Measurements from ENCODE around the gene HNF1A. TPM values are rescaled to one million over a fixed set of nuclear protein-coding genes. Genes with fewer than 3 reads are reported as not detected.
A peak's percentile ranks its signal among the peaks of the same experiment; 100 is the strongest.

HNF1A gene, protein sequence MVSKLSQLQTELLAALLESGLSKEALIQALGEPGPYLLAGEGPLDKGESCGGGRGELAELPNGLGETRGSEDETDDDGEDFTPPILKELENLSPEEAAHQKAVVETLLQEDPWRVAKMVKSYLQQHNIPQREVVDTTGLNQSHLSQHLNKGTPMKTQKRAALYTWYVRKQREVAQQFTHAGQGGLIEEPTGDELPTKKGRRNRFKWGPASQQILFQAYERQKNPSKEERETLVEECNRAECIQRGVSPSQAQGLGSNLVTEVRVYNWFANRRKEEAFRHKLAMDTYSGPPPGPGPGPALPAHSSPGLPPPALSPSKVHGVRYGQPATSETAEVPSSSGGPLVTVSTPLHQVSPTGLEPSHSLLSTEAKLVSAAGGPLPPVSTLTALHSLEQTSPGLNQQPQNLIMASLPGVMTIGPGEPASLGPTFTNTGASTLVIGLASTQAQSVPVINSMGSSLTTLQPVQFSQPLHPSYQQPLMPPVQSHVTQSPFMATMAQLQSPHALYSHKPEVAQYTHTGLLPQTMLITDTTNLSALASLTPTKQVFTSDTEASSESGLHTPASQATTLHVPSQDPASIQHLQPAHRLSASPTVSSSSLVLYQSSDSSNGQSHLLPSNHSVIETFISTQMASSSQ
- not detected for polyA plus RNA-seq (2013, experiment 1 of 2)
- polyA plus RNA-seq (2013, experiment 2 of 2): not detected

DNA sequence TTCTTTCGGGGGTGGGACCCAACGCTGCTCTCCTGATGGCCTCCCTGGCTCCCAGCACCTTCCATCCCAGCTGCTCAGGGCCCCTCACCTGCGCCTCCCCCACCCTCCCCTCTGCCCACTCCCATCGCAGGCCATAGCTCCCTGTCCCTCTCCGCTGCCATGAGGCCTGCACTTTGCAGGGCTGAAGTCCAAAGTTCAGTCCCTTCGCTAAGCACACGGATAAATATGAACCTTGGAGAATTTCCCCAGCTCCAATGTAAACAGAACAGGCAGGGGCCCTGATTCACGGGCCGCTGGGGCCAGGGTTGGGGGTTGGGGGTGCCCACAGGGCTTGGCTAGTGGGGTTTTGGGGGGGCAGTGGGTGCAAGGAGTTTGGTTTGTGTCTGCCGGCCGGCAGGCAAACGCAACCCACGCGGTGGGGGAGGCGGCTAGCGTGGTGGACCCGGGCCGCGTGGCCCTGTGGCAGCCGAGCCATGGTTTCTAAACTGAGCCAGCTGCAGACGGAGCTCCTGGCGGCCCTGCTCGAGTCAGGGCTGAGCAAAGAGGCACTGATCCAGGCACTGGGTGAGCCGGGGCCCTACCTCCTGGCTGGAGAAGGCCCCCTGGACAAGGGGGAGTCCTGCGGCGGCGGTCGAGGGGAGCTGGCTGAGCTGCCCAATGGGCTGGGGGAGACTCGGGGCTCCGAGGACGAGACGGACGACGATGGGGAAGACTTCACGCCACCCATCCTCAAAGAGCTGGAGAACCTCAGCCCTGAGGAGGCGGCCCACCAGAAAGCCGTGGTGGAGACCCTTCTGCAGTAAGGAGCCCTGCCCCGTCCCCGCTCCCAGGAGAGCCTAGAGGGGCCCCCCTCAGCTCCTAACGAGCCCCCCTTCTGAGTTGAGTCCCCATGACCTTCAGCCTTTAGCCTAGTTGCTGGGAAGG is at the start of gene HNF1A:
Gene HNF1A, plus strand, starts transcription at position 248 of the 924 bp plus-strand sequence. Its CDS starts 226 bp downstream, at position 474.
- Histone ChIP-seq H3K79me2 (ENCODE audit: control insufficient read depth, insufficient read depth, low read length) (no peaks in the 10 kb centered on the region), H4K5ac (ENCODE audit: low read length) (no peak within 1 kb of the TSS), H2BK120ac (ENCODE audit: low read depth, low read length) (no peak within 1 kb of the TSS), H2BK5ac (ENCODE audit: low read length) (no peak within 1 kb of the TSS), H3K9ac (ENCODE audit: low read length) (no peak within 1 kb of the TSS), H2AK5ac (ENCODE audit: low read length) (no peak within 1 kb of the TSS), H3K4me2 (ENCODE audit: low read length) (no peak within 1 kb of the TSS), H4K8ac (ENCODE audit: low read depth, low read length) (no peak within 1 kb of the TSS), H3K4me1 (ENCODE audit: control insufficient read depth, low read depth, low read length) (no peaks in the 10 kb centered on the region), H3K27me3 (ENCODE audit: insufficient read depth, low read length, poor library complexity) (no peaks in the 10 kb centered on the region), H2BK15ac (replicated peaks; ENCODE audit: low read depth) (no peak within 1 kb of the TSS), H3K18ac (ENCODE audit: low read length) (no peak within 1 kb of the TSS), H3K56ac (ENCODE audit: low read length) (no peak within 1 kb of the TSS), H3K23ac (ENCODE audit: low read length) (no peak within 1 kb of the TSS), H3K36me3 (ENCODE audit: control insufficient read depth, insufficient read depth, low read length) (no peaks in the 10 kb centered on the region), H3K4ac (ENCODE audit: low read depth, low read length) (no peak within 1 kb of the TSS), H3K4me3 (ENCODE audit: low read length) (no peak within 1 kb of the TSS), H3K79me1 (ENCODE audit: low read length) (no peaks in the 10 kb centered on the region), H3K27ac (ENCODE audit: low read depth, low read length) (no peak within 1 kb of the TSS)
- WGBS (ENCODE audit: extremely low coverage, insufficient coverage, low lambda C conversion rate): no CpG with 5 or more reads among the region's 40 CpGs
- no peak for DNase-seq

DNA sequence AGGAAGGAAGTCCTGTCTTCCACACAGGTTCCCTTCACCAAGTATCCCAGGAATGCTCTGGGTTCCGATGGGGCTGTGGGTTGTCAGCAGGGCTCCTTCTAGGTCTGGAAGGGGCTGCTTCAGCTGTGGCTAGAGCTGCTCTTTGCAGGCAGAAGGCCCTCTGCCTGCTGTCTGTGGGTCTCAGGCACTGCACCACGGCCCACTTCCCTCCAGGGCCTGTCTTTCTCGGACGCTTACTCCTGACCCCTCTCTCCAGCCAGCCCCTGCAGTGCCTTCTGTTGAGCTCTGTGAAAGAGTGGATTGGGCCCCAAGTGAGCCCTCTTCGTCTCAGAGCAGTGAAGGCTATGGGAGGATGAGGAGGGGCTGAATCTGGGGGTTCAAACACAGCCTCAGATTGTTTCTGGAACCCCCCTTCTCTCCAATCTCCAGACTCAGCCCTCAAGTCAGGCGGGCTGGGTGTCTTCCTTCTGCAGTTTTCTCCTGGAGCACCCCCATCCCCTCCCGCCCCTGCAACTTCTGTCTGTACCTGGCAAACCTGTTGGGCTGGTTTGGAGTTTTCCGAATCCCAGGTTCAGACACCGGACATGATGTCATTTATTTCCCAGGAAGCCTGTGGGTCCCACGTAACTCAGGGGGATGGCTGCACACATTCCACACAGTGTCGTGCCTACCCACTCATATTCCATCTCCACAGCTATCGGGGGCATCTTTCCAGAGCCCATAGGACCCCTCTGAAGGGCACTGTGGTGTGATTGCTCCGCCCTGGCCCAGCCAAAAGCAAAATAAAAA is 49.3 kb upstream of the HNF1A start:
- H3K27ac ChIP-seq (ENCODE audit: low read depth, low read length): peak overlapping the region; percentile 48
- no peaks in the 10 kb centered on the region for H3K36me3 ChIP-seq (ENCODE audit: control insufficient read depth, insufficient read depth, low read length)
- no peaks in the 10 kb centered on the region for H3K27me3 ChIP-seq (ENCODE audit: insufficient read depth, low read length, poor library complexity)
- H3K23ac ChIP-seq (ENCODE audit: low read length): no peak overlapping the region
- peak overlapping the region; percentile 81 for H3K56ac ChIP-seq (ENCODE audit: low read length)
- no peak overlapping the region for H3K4me3 ChIP-seq (ENCODE audit: low read length)
- H3K4me2 ChIP-seq (ENCODE audit: low read length): no peak overlapping the region
- peak overlapping the region; percentile 60 for H4K8ac ChIP-seq (ENCODE audit: low read depth, low read length)
- H3K4ac ChIP-seq (ENCODE audit: low read depth, low read length): no peak overlapping the region
- H3K9ac ChIP-seq (ENCODE audit: low read length): peak overlapping the region; percentile 61
- H3K79me2 ChIP-seq (ENCODE audit: control insufficient read depth, insufficient read depth, low read length): no peaks in the 10 kb centered on the region
- peak overlapping the region; percentile 50 for H2BK5ac ChIP-seq (ENCODE audit: low read length)
- DNase-seq: peak; percentile 91
- H3K18ac ChIP-seq (ENCODE audit: low read length): no peak overlapping the region
- H3K79me1 ChIP-seq (ENCODE audit: low read length): no peaks in the 10 kb centered on the region
- H2BK120ac ChIP-seq (ENCODE audit: low read depth, low read length): no peak overlapping the region
- no peaks in the 10 kb centered on the region for H3K4me1 ChIP-seq (ENCODE audit: control insufficient read depth, low read depth, low read length)
- H2AK5ac ChIP-seq (ENCODE audit: low read length): no peak overlapping the region
- H4K5ac ChIP-seq (ENCODE audit: low read length): no peak overlapping the region
- H2BK15ac ChIP-seq (replicated peaks; ENCODE audit: low read depth): no peak overlapping the region
- WGBS (ENCODE audit: extremely low coverage, insufficient coverage, low lambda C conversion rate): no CpG with 5 or more reads among the region's 13 CpGs

DNA sequence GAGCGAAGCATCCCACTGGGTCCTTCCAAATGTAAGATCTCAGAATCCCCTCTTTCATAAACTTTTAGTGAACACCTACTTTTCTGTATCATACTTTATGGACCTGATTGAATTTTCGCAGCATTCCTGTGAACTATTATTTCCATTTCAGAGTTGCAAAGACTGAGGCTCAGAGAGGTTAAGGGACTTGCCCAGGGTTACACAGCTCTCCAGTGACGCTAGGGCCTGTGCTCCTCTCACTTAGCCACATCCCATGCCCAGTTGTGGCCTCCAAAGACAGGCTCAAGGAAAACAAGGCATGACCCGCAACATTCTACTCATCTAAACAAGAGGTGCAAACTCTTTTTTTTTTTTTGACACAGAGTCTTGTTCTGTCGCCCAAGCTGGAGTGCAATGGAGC is 48.3 kb upstream of the HNF1A start:
- Histone ChIP-seq H3K27ac (ENCODE audit: low read depth, low read length) (no peak overlapping the region), H3K9ac (ENCODE audit: low read length) (no peak overlapping the region), H2BK120ac (ENCODE audit: low read depth, low read length) (no peak overlapping the region), H3K36me3 (ENCODE audit: control insufficient read depth, insufficient read depth, low read length) (no peaks in the 10 kb centered on the region), H2AK5ac (ENCODE audit: low read length) (no peak overlapping the region), H2BK5ac (ENCODE audit: low read length) (no peak overlapping the region), H3K27me3 (ENCODE audit: insufficient read depth, low read length, poor library complexity) (no peaks in the 10 kb centered on the region), H4K8ac (ENCODE audit: low read depth, low read length) (no peak overlapping the region), H3K4ac (ENCODE audit: low read depth, low read length) (no peak overlapping the region), H3K79me2 (ENCODE audit: control insufficient read depth, insufficient read depth, low read length) (no peaks in the 10 kb centered on the region), H2BK15ac (replicated peaks; ENCODE audit: low read depth) (no peak overlapping the region), H3K79me1 (ENCODE audit: low read length) (no peaks in the 10 kb centered on the region), H4K5ac (ENCODE audit: low read length) (no peak overlapping the region), H3K23ac (ENCODE audit: low read length) (no peak overlapping the region), H3K4me3 (ENCODE audit: low read length) (no peak overlapping the region), H3K18ac (ENCODE audit: low read length) (no peak overlapping the region), H3K56ac (ENCODE audit: low read length) (no peak overlapping the region), H3K4me2 (ENCODE audit: low read length) (no peak overlapping the region), H3K4me1 (ENCODE audit: control insufficient read depth, low read depth, low read length) (no peaks in the 10 kb centered on the region)
- no CpG with 5 or more reads among the region's 5 CpGs for WGBS (ENCODE audit: extremely low coverage, insufficient coverage, low lambda C conversion rate)
- no peak for DNase-seq

DNA sequence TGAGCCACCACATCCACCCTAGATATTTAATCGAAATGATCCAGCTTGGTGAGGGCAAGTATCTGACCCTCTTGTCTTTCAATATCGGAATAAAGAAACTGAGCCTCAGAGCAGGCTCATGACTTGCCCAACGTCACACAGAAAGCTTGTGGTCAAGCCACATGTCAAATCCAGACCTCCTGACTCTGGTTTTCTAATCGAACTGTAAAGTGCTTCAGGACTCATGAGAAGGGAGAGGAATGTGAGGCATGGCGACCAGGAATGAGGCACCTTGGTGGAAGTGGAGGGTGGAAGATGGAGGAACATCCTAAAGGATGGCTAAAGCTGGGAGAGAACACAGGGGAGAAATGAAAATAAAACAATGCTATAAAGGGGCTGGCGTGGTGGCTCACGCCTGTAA is 46.3 kb upstream of the HNF1A start:
- DNase-seq: no peak
- Histone ChIP-seq H3K36me3 (ENCODE audit: control insufficient read depth, insufficient read depth, low read length) (no peaks in the 10 kb centered on the region), H3K18ac (ENCODE audit: low read length) (no peak overlapping the region), H3K23ac (ENCODE audit: low read length) (no peak overlapping the region), H3K4me3 (ENCODE audit: low read length) (no peak overlapping the region), H3K27me3 (ENCODE audit: insufficient read depth, low read length, poor library complexity) (no peaks in the 10 kb centered on the region), H2BK5ac (ENCODE audit: low read length) (no peak overlapping the region), H4K8ac (ENCODE audit: low read depth, low read length) (no peak overlapping the region), H2BK15ac (replicated peaks; ENCODE audit: low read depth) (no peak overlapping the region), H3K79me2 (ENCODE audit: control insufficient read depth, insufficient read depth, low read length) (no peaks in the 10 kb centered on the region), H3K79me1 (ENCODE audit: low read length) (no peaks in the 10 kb centered on the region), H2BK120ac (ENCODE audit: low read depth, low read length) (no peak overlapping the region), H3K27ac (ENCODE audit: low read depth, low read length) (no peak overlapping the region), H3K4ac (ENCODE audit: low read depth, low read length) (no peak overlapping the region), H3K4me1 (ENCODE audit: control insufficient read depth, low read depth, low read length) (no peaks in the 10 kb centered on the region), H3K4me2 (ENCODE audit: low read length) (no peak overlapping the region), H2AK5ac (ENCODE audit: low read length) (no peak overlapping the region), H4K5ac (ENCODE audit: low read length) (no peak overlapping the region), H3K9ac (ENCODE audit: low read length) (no peak overlapping the region), H3K56ac (ENCODE audit: low read length) (no peak overlapping the region)
- WGBS (ENCODE audit: extremely low coverage, insufficient coverage, low lambda C conversion rate): no CpG with 5 or more reads among the region's 7 CpGs

DNA sequence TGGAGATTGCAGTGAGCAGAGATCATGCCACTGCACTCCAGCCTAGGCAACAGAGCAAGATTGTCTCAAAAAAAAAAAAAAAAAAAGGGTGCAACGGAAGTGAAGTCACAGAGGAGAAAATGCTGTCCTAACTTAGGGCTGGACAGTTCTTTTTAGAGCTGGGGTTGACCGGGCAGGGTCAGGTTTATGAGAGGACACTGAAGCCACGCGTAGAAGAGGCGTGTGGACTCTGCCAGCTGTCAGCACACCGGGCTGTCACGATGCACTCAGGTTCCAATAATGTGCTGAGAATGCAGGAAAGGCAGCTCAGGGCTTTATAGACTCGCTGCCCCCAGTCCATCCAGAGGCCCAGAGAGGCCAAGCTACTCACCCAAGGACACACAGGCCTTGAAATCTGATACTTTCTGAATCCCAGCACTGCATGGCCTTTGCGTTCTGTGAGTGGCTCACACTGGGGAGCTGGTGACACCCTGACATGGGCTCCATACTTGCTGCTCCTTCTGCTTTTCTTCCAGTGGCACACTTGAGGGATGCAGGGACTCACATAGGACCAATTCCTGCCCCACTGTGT is 45.3 kb upstream of the HNF1A start:
- H3K9ac ChIP-seq (ENCODE audit: low read length): no peak overlapping the region
- no peak overlapping the region for H2AK5ac ChIP-seq (ENCODE audit: low read length)
- no peaks in the 10 kb centered on the region for H3K27me3 ChIP-seq (ENCODE audit: insufficient read depth, low read length, poor library complexity)
- H2BK15ac ChIP-seq (replicated peaks; ENCODE audit: low read depth): no peak overlapping the region
- WGBS (ENCODE audit: extremely low coverage, insufficient coverage, low lambda C conversion rate): no CpG with 5 or more reads among the region's 9 CpGs
- H3K4me2 ChIP-seq (ENCODE audit: low read length): no peak overlapping the region
- H2BK5ac ChIP-seq (ENCODE audit: low read length): no peak overlapping the region
- H3K79me1 ChIP-seq (ENCODE audit: low read length): no peaks in the 10 kb centered on the region
- no peak overlapping the region for H3K4me3 ChIP-seq (ENCODE audit: low read length)
- H3K36me3 ChIP-seq (ENCODE audit: control insufficient read depth, insufficient read depth, low read length): no peaks in the 10 kb centered on the region
- H3K18ac ChIP-seq (ENCODE audit: low read length): no peak overlapping the region
- H3K56ac ChIP-seq (ENCODE audit: low read length): no peak overlapping the region
- H3K4ac ChIP-seq (ENCODE audit: low read depth, low read length): no peak overlapping the region
- H3K23ac ChIP-seq (ENCODE audit: low read length): no peak overlapping the region
- no peak for DNase-seq
- no peak overlapping the region for H4K5ac ChIP-seq (ENCODE audit: low read length)
- H4K8ac ChIP-seq (ENCODE audit: low read depth, low read length): no peak overlapping the region
- no peaks in the 10 kb centered on the region for H3K4me1 ChIP-seq (ENCODE audit: control insufficient read depth, low read depth, low read length)
- H3K27ac ChIP-seq (ENCODE audit: low read depth, low read length): no peak overlapping the region
- H3K79me2 ChIP-seq (ENCODE audit: control insufficient read depth, insufficient read depth, low read length): no peaks in the 10 kb centered on the region
- H2BK120ac ChIP-seq (ENCODE audit: low read depth, low read length): no peak overlapping the region
